ENCODE measurements around the gene MT1F. TPM values are rescaled to one million over a fixed set of nuclear protein-coding genes. Genes with fewer than 3 reads are reported as not detected.

The MT1F gene
- total RNA-seq, 2 experiments from 2014 or later: 0.44 TPM; not detected in 1

DNA sequence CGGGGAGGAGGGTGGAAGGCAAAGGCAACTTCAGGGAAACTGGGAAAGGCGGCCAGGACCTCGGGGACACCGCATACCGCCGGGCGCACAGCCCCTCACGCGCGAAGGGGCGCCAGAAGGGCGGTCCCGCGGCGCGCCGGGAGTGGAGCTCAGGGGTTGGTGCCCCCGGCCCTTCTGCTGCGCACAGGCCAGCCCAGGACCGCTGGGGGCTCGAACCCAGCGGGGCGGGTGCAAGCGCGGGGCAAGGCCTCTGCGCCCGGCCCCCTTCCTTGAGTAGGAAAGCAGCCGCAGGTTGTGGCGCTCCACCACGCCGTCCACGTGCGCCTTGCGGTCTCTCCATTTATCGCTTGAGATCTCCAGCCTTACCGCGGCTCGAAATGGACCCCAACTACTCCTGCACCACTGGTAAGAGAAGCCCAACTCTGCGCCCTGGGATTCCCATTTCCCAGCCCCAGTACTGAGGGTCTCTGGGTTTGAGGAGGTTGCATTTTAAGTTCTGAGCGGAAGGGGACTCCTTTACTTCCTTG lies 22.3 kb upstream of the MT1F start:
- Histone ChIP-seq H3K9me2 (ENCODE audit: insufficient read depth, low read length) (no peaks in the 10 kb centered on the region), H3K4me2 (ENCODE audit: low read length) (no peak overlapping the region), H3K36me3 (ENCODE audit: insufficient read depth, low read length) (no peaks in the 10 kb centered on the region), H3K4me1 (ENCODE audit: insufficient read depth, low read length, poor library complexity, severe bottlenecking) (peaks cover under 1% of the 10 kb centered on the region), H3K4me3 (ENCODE audit: low read depth, low read length, poor library complexity, severe bottlenecking) (no peak overlapping the region), H4K20me1 (ENCODE audit: insufficient read depth, low read length) (no peaks in the 10 kb centered on the region), H2AFZ (ENCODE audit: low read length) (no peak overlapping the region), H3K9me3 (ENCODE audit: low read length) (no peaks in the 10 kb centered on the region), H3K79me2 (ENCODE audit: insufficient read depth, low read depth, low read length) (no peaks in the 10 kb centered on the region), H3K27ac (ENCODE audit: low read depth, low read length, poor library complexity, severe bottlenecking) (no peak overlapping the region)
- BruUV-seq (replicated peaks): no TSS peak
- no peak for DNase-seq (ENCODE audit: low spot score)
- intact Hi-C loops (cut with micrococcal nuclease; ENCODE audit: unreplicated experiment): no loop called here
- ChIA-PET CTCF (ENCODE audit: unreplicated experiment) (no interaction called here), POLR2A (no interaction called here)
- TF ChIP-seq EZH2phosphoT487 (IDR thresholded peaks at IDR 0.05; ENCODE audit: borderline replicate concordance, low read depth, low read length): no peak
- no peak for TF ChIP-seq CTCF (conservative IDR thresholded peaks at IDR 0.05; ENCODE audit: low read length)

DNA sequence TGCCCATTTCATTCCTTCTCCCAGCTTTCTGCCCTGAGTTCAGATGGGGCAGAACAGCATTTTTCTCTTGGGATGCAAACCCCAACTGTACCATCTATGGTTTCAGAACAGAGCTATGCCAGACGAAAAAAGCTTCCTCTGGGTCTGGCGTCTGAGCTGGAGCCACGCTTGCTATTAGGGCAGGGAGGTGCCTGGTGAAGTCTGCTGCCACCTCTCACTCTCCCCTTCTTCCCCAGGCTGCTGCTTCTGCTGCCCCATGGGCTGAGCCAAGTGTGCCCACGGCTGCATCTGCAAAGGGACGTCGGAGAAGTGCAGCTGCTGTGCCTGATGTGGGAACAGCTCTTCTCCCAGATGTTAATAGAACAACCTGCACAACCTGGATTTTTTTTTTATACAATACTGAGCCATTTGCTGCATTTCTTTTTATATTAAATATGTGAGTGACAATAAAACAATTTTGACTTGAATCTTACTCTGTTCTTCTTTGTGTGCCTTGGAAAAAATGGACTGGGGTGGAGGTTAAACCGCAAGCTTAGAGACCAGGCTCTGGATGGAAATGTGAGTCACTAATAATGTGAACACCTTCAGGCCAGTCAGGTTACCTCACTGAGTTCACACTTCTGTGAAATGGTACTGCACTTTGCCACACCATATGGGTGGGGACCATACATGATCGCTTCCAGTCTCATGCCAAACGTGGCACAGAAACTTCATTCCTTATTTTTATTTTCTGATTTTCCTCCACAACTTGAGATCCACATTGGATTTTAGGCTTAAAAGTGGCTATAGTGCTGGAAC lies 20.9 kb upstream of the MT1F start:
- POLR2A ChIA-PET: no interaction called here
- no peak for TF ChIP-seq CTCF (conservative IDR thresholded peaks at IDR 0.05; ENCODE audit: low read length)
- TF ChIP-seq EZH2phosphoT487 (IDR thresholded peaks at IDR 0.05; ENCODE audit: borderline replicate concordance, low read depth, low read length): no peak
- no TSS peak for BruUV-seq (replicated peaks)
- Histone ChIP-seq H3K79me2 (ENCODE audit: insufficient read depth, low read depth, low read length) (no peaks in the 10 kb centered on the region), H3K4me3 (ENCODE audit: low read depth, low read length, poor library complexity, severe bottlenecking) (no peak overlapping the region), H3K4me1 (ENCODE audit: insufficient read depth, low read length, poor library complexity, severe bottlenecking) (no peaks in the 10 kb centered on the region), H3K9me3 (ENCODE audit: low read length) (no peaks in the 10 kb centered on the region), H3K36me3 (ENCODE audit: insufficient read depth, low read length) (no peaks in the 10 kb centered on the region), H3K27ac (ENCODE audit: low read depth, low read length, poor library complexity, severe bottlenecking) (no peak overlapping the region), H3K9me2 (ENCODE audit: insufficient read depth, low read length) (no peaks in the 10 kb centered on the region), H4K20me1 (ENCODE audit: insufficient read depth, low read length) (no peaks in the 10 kb centered on the region), H3K4me2 (ENCODE audit: low read length) (no peak overlapping the region), H2AFZ (ENCODE audit: low read length) (no peak overlapping the region)
- intact Hi-C loops (cut with micrococcal nuclease; ENCODE audit: unreplicated experiment): no loop called here
- no peak for DNase-seq (ENCODE audit: low spot score)
- CTCF ChIA-PET (ENCODE audit: unreplicated experiment): interaction anchor here (0.6 kb wide), 1 partner anchor 31 kb away, joined by 3 read pairs; no protein-coding TSS in a partner anchor
